GM12892 (cell line): ENCODE measurements around the gene OCIAD1.

Experiments
- POLR2A ChIP-seq: IDR thresholded peaks from 2 replicates; pipeline ENCODE4 v1.6.1; 2011; ENCODE audit warnings: low read depth, low read length, control low read depth
- POLR2AphosphoS5 ChIP-seq: IDR thresholded peaks from 2 replicates; pipeline ENCODE4 v1.6.1; 2011; ENCODE audit warnings: low read depth, low read length, control low read depth

GRCh38 chr4:48862661-48863060 is 31.8 kb downstream of the OCIAD1 start:
- TF ChIP-seq POLR2A (no peak), POLR2AphosphoS5 (no peak)
